DMS 273 (cell line): ENCODE data around the gene KPNA6.

Experiments
- DNase-seq: peaks from one replicate; lab custom pipeline; 2025; ENCODE audit not compliant: unreplicated experiment; lab: John Stamatoyannopoulos, UW

Gene KPNA6

DNA sequence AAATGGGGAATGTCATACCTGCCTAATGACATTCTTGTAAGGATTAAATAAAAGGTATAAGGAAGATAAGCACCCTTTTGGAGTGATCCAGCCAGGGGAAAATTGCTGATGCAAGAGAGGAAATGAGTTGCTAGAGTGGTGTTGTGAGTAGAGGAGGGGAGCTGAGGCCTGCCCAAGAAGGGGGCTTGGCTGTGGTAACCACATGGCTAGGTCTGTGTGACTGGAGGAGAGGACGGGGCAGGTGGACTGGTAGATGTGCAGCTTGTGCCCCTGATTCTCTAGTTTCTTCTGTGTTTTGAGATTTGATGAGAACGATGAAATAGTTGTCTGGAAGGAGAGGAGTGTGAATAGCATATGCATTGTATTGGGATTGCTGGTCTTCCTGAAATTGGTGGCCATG is 78.2 kb downstream of the KPNA6 start:
- no peak for DNase-seq

DNA sequence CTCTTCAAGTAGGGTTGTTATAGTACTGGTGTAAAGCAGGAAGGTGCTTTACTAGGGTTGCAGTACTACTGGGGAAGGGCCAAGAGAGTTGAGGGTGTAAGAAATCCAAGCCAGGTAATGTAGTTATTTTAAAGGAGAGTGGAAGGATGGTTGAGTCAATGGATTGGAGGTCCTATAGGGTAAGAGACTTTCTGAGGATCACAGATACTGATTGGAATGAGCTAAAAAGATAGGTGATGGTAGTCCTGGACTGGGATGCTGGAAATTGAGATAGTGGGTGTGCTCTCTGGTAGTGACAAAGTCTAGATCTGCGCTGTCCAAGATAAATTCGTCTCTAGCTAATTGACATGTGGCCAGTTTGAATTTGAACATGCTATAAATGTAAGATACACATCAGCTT is 78.6 kb downstream of the KPNA6 start:
- no peak for DNase-seq

DNA sequence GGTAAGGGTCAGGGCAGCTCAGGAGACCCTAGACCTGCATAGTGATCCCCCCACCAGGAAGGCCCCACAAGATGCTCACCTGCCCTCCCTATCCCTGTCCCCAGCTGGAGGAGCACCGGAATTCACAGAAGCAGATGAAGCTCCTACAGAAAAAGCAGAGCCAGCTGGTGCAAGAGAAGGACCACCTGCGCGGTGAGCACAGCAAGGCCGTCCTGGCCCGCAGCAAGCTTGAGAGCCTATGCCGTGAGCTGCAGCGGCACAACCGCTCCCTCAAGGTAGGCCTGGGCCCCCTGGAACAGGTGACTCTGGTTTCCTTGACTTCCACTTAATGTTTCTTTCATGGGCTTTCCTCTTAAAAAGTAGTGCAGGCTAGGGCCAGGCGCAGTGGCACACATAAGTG is 80.0 kb downstream of the KPNA6 start:
- DNase-seq, result no peak

DNA sequence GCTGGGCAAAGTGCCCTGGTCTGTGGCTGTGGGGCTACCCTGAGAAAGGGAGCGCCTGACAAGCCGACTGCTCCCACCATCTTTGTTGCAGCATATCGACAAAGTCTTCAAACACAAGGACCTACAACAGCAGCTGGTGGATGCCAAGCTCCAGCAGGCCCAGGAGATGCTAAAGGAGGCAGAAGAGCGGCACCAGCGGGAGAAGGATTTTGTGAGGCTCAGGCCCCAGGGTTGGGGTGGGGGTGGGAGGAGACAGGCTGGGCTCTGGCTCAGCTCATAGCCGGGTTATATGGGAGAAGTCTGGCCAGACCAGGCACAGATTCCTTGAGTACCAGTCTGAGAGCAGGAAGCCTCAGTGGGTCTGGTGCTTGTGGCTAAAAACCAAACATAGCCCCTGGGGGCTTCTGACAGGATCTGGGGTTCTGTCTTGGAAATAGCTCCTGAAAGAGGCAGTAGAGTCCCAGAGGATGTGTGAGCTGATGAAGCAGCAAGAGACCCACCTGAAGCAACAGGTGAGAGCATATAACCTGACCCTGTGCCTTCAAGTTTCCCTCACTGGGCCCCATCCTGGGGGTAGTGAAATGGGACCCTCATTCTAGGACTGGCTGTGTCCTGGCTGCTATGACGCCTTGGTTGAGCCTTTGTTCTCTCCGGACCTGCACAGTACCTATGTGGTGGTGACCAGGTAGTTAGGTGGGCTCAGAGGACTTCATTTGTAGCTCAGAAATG is 84.5 kb downstream of the KPNA6 start:
- no peak for DNase-seq

DNA sequence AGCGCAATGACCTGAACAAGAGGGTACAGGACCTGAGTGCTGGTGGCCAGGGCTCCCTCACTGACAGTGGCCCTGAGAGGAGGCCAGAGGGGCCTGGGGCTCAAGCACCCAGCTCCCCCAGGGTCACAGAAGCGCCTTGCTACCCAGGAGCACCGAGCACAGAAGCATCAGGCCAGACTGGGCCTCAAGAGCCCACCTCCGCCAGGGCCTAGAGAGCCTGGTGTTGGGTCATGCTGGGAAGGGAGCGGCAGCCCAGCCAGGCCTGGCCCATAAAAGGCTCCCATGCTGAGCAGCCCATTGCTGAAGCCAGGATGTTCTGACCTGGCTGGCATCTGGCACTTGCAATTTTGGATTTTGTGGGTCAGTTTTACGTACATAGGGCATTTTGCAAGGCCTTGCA is 87.1 kb downstream of the KPNA6 start:
- no peak for DNase-seq

DNA sequence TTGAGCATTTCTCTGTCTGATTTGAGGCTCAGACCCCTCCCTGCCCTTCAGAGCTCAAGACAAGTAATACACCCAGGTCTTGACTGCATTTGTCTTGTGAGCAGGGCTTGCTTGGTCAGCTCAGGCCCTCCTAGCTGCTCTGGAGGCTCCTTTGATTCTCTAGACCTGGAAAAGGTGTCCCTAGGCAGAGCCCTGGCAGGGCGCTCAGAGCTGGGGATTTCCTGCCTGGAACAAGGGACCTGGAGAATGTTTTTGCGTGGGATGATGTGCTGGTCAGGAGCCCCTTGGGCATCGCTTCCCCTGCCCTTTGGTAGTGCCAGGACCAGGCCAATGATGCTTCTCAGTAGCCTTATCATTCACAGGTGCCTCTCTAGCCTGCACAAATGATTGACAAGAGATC is 87.7 kb downstream of the KPNA6 start:
- DNase-seq, result no peak

DNA sequence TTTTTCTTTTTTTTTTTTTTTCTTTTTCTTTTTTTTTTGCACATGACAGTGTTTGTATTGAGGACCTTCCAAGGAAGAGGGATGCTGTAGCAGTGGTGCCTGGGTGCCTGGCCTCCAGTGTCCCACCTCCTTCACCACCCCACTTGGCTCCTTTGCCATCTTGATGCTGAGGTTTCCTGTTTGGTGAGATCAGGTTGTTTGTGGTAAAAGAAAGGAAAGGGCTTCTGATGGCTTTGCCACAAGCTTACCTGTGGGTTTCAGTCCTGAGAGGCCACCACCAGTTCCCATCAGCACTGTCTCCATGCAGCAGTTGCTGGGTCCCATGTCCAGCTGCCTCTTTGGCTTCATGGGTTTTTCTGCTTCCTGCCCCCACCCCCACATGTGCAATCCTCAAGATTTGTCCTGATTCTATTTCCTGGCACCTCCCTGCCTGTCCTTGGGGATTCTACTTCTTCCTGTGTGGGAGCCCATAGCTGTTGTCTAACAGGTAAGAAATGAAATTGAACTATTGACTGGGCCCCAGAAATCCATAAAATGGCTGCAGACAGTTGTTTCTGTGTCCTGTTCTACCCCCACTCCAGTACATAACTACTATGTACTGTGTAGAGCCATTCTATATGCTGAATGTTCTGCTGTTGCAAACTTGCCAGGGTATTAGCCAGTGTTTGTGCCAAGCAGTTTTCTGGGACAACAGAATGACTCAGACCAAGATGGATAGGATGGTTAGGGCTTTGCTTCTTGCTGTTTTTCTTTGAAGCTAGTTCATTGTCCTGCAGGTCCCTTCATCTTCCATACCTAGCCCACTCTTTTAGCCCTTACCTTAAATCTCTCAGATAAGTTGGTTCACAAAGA is 88.3 kb downstream of the KPNA6 start:
- no peak for DNase-seq

DNA sequence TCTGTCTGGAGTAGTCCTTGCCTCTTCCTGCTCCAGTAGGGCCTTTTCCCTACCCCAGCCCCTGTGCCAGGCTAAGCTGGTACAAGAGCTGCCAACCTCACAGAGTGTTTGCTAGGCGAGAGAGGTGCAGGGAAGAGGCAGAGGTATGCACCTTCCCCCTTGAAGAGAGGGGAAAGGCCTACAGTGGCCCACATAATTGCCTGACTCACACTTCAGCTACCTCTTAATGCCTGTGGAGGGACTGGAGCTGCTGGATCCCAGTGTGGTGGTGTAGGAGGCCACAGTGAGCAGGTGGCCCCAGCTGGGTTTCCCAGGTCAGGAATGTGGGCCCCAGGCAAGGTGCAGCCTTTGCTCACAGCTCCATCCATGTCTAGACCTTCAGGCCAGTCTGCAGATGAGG is 89.2 kb downstream of the KPNA6 start:
- DNase-seq, result no peak

DNA sequence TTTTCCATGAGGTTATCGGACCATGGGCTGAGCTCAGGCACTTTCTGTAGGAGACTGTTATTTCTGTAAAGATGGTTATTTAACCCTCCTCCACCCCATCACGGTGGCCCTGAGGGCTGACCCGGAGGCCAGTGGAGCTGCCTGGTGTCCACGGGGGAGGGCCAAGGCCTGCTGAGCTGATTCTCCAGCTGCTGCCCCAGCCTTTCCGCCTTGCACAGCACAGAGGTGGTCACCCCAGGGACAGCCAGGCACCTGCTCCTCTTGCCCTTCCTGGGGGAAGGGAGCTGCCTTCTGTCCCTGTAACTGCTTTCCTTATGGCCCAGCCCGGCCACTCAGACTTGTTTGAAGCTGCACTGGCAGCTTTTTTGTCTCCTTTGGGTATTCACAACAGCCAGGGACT is 90.0 kb downstream of the KPNA6 start:
- DNase-seq, result peak; percentile 35

DNA sequence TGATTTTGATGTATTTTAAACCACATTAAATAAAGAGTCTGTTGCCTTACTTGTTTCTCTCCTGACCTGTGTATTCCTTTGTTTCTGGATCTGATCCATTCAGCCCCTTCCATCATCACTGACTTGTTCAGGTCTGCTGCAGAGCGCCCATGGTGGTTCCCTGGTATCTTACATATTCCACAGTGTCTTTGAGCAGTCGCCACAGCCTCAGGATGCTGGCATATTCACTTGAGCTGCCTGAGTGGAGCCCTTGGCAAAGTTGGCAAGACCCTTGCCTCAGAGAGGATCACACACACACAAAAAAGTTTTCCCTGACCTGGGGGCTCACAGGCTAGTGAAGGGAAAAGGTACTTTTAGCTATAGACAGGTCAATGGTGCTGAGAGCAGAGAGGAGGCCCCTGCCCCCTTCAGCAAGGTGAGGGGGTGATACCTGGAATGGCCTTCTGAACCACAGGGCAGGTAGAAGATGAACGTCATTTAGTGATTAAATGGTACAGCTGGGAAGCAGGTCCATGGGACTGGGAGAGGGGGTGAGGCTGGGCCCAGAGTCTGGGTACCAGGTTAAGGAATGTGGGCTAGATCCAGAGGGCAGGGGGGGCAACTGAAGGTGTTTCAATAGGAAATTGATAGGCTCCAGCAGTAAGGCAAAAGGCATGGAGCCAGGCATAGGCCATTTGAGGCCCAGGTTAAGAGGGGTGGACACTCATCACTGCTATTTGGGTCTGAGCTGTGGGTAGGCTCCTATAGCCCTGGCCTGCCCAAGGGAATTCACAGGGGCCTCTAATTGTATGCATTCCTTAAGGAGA is 90.6 kb downstream of the KPNA6 start:
- DNase-seq, result no peak

DNA sequence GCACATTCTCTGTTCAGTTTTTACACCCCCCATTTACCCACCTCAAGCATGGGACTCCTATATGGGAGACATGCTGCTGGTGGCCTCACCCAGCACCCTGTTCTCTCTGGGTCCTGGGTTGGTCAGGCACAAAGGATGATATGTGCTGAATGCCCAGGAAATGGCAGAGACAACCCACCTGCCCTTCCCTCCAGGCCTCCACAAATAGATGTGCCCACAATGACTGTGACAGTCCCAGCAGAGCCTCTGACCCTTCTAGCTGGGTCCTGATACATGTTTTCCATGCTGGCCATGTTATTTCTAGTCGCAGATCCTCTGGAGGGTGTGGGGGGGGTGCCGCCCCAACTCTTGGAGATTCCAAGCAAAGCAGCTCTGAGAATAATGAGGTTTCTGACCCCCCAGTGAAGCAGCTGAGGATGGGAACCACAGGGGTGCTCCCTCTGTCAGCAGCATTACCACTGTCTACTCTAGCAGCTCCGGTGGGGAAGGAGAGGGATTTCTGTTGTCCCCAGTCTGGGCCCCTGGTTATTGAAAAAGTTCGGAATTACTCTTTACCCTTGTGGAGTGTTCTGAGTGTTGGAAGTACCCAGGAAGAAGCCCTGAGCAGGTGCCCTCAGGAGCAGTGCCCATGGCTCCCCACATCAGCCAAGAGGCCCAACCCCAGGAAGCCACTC is 91.3 kb downstream of the KPNA6 start:
- DNase-seq, result no peak

DNA sequence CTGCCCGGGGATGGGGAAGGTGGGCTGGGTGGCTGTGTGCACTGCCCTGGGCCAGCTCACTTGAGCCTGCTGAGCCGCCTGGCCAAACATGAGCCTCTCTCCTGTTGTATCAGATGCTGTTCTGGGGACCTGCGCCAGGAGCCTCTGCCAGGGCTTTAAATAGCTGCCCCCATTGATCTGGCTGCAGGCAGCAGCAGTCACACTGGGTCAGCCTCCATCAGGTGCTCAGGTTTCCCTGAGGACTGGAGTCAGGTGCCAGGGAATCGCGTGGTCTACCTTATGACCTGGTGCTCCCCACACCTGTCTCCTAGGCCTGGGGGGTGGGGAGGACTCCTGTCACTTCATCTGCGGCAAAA is 91.8 kb downstream of the KPNA6 start:
- DNase-seq, result peak; percentile 54

DNA sequence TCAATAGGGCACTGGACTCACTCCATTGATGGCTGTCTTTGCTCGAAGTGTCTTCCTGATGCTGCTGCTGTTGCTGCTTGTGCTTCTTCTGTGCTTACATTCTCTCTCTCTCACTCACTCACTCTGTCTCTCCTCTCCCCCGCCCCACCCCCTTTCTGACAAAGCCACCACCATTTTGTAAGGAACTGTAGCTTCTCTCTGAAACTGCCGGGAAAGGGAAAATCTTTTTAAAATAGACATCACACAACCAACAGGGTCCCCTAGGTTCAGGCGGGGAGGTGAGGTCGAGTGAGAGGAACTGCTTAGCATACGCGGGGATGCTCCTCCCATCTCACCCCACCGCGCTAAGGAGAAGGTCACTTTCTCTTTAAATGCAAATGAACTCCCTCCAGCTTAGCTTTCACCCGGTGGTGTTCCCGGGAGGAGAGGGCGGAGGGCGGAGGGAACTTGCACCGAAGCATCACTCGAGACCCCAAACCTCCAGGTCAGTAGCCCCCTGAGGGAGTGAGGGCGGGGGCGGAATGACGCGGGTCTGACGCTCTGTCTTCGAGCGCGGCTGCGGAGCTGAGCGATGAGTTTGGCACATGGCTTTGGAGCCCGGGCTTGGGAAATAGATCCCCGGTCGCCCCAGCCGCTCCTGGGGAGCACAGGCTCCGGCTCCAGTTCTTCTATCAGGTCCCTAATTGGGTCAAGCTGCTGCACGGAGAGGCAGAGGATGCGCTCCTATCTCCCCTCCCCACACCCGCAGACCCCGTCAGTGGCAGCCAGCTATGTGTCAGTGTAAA is 92.6 kb downstream of the KPNA6 start, which contains the start of gene CCDC28B:
TSS of gene CCDC28B (plus strand) at position 370 of the 785 bp plus-strand sequence. CDS start 1,341 bp downstream, outside the sequence.
- DNase-seq, result peak; percentile 82

DNA sequence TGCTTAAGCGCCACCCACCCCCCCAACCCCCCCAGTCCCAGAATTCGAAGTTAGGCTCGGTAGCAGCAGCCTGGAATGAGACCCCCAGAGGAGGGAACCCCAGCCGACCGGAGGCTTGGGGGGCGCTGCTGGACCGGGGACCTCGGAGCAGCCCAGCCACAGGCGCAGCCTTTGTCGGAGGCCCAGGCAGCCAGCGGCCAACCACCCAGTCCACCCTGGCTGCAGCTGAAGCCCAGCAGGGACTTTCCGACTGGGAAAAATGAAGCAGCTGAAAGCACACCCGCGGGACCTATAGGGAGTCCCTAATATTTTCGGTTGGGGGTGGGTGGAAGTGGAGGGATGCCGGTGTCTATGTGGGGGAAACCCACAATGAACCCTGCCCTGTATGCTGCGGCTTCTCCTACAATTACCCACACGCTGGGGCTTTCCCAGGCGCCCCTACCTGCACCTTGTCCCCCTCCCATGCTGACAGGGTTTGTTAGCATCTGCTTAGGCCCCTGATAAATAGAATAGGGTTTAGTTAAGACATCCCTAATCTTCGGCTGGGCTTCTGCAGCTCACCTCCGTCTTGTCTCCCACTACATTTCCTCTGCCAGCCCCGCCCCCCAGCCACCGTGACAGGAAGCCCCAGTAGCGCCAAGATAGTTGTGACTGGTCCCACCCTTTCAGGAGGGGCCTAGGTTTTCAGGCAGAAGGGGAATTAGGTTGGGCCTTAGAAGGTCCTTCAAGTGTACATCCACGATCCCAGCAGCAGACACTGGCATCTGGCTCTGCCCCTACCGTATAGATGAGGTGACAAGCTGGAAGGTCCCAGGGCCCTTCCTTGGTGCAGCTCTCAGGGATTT is 93.4 kb downstream of the KPNA6 start:
- DNase-seq, result no peak

DNA sequence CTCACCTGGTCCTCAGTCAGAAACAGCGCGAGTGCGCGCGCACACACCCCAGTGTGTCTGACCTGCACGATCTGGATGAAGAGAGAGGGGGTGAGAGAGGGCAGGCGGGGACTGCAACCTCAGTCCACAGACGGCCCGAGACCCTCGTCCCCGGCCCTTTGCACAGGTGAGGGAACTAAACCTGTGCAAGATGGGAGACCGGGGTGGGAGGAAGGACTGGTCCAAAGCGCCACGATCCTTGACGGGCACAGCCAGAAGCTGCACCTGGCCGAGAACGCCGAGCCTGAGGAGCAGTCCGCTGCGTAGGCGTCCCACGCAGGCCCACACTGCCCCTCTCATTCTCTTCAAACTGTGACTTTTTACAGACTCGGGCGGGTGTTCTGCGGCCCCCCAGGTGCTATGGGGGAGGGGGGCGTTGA is 97.1 kb downstream of the KPNA6 start:
- no peak for DNase-seq

DNA sequence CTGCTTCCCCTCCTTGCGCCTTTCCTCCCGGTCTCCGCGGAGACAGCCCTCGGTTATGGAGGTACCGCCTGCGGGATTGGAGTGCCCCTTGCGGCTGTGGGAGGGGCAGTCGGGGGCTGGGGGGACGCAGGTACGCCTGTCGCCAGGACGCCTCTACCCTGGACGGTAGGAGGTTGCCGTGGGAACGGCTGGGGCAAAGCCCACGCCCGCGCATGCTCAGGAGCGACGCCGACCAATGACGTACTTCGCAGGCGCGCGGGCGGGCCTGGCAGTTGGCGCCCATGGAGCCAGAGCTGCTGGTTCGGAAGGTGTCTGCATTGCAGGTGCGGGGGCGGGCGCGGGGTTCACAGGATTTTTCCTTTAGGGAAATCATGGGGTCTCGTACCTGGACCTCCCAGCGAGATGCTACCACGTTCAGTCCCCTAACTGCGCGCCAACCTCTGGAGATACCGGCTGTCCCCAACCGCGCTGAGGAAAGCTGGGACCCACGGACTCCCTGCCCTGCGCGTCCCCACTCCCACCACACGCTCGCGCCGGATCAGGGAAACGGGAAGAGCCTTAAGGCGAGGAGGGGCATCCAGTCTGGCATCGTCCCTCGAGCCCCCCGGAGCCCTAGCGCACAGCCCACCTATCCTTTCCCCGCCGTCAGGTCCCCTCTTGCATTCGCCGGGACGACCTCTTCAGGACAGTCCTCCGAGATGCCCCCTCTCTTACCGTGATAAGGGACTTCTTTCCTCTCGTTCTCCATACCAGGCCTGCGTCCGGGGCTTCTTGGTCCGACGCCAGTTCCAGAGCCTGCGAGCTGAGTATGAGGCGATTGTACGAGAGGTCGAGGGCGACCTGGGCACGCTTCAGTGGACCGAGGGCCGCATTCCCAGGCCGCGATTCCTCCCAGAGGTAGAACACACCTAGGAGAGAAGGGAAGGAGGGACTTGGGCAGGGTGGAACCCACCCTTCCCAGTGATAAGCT is 97.8 kb downstream of the KPNA6 start, which contains the start of gene IQCC:
TSS of gene IQCC (plus strand) at position 271 of the 970 bp plus-strand sequence. CDS start at position 282, 11 bp downstream.
- peak; percentile 96 for DNase-seq

DNA sequence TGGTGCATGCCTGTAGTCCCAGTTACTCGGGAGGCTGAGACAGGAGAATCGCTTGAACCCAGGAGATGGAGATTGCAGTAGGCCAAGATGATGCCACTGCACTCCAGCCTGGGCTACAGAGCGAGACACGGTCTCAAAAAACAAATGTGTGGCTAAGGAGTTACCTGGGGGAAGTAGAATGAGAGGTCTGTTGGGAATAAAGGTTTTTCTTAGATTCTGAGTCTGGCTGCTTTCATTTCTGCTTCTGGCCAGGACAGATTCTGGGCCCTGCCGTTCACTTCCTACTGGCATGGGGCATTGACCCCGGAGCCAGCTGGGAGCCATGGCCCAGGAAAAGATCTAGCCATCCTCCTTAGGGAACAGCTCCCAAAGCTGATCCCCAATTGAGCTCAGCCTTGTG is 100.6 kb downstream of the KPNA6 start:
- no peak for DNase-seq

DNA sequence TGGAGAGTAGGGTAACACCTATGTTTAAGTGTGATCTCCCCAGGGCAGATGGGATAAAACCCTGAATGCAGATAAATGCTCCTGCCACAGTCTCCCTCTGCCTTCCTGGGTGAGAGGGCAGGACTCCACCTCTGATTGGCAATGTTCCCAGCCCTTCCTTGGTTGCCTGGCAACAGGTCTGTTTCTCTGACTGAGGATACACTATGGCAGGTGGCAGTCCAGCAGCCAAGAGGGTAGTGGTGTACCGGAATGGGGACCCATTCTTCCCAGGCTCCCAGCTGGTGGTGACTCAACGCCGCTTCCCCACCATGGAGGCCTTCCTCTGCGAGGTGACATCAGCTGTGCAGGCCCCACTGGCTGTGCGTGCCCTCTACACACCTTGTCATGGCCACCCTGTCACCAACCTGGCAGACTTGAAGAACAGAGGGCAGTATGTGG is 101.1 kb downstream of the KPNA6 start, which contains the start of gene DCDC2B:
TSS of gene DCDC2B (plus strand) at position 199 of the 438 bp plus-strand sequence. CDS start at position 204, 5 bp downstream.
- peak; percentile 98 for DNase-seq
